Tongue (tissue), 2 donors: Measurements from ENCODE around the gene NPM1. TPM values are rescaled to one million over a fixed set of nuclear protein-coding genes. Genes with fewer than 3 reads are reported as not detected.
"Not testable (repeated sequence)": the region's sequence is repeated elsewhere in the genome, so short reads cannot be mapped to it uniquely, and the experiment has no call there.

Experiments used
- DNase-seq: peaks from one replicate; pipeline ENCODE4 v3.0.0-alpha.2; 2015
- total RNA-seq: library from RNA; depleted of rRNA; stranded (reverse); fragments of >200 nt; gene quantifications from one replicate; pipeline ENCODE4 v1.2.3, GENCODE V29; 2014

NPM1 gene, protein sequence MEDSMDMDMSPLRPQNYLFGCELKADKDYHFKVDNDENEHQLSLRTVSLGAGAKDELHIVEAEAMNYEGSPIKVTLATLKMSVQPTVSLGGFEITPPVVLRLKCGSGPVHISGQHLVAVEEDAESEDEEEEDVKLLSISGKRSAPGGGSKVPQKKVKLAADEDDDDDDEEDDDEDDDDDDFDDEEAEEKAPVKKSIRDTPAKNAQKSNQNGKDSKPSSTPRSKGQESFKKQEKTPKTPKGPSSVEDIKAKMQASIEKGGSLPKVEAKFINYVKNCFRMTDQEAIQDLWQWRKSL
- 770 TPM for total RNA-seq

DNA sequence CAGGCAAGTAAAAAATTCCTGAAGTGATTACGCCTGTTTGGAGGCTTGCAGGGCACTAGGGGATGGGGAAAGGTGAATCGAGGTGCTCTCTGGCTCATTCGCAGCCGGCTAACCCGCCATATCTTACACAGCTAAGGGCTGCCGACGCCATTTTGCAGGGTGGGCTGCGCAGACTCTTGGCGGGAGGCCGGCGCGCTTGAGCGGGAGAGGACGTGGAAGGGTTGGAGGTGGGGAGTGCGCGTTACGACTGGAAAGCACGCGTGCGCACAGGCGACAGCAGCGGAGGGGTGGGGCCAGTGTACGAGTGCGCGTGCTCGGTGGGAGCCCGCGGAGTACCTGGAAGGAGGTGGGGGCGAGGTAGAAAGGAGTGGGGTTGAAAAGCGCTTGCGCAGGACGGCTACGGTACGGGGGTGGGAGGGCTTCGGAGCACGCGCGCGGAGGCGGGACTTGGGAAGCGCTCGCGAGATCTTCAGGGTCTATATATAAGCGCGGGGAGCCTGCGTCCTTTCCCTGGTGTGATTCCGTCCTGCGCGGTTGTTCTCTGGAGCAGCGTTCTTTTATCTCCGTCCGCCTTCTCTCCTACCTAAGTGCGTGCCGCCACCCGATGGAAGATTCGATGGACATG, at the start of gene NPM1:
Gene NPM1 (plus strand): TSS at position 505 of the 625 bp plus-strand sequence. CDS start 100 bp downstream, at position 605.
- peak; percentile 100 for DNase-seq

DNA sequence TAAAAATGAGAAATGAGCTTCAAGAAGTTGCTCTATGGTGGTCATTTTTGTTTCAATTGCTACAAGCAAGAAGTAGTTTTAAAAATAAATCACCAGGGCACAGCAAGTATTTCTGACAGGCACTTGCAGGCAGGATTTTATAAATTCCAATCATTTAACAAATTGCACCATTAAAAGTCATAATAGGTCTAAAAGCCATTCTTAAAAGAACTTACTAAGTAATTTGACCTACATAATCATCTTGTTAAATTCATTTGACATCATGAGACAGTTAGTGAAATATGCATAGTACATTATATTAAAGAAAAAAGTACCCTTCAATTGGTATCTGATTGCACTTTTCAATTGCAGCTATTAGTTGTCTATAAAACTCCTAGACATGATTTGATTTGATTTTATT, 47.6 kb upstream of the NPM1 start:
- no peak for DNase-seq

DNA sequence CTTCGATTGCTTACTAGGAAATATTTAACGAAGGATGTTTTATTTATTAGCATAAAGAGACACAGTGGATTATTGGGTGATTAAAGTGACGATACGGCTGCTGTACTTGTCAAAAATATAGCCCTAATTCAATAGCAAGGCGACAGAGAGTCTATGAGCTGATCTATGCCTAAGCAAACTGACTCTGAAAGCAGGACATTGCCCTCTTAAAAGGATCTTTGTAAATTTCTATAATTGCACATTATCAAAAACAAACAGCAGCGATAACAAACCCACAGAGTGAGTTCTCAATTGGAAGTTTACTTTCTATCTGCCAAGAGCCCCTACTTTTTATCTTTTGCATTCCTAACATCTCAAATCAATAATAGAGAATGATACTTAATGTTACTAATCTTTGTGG, 47.2 kb upstream of the NPM1 start:
- no peak for DNase-seq

DNA sequence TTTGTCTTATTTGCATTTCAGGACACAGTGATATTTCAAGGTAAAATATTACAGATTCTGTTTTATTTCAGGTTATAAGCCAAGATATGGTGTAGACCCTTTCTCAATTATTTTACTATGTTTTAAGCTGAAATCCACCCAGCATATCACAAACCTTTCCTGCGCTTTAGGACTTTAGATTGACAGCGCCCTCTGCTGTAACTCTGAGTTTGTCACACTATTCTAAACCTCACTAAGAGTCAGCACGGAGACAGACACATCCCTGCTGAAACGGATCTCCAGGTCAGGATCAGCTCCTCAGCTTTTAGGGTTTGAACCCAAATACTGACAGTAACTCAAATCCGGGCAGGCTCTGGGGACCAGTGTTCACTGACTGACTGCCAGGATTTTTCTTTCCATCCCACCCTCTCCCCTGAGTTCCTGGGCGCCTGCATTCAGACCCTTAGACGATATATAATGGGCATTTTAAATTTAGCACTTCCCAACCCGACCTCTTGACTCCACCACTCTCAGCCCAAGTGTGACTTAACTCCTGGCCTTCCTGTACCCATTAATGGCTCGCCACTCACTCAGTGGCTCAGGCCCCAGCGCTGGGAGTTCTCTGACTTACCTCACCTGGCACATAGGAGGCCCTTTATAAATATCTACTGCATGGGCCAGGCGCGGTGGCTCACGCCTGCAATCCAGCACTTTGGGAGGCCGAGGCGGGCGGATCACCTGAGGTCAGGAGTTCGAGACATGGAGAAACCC, 45.1 kb upstream of the NPM1 start:
- peak; percentile 74 for DNase-seq

DNA sequence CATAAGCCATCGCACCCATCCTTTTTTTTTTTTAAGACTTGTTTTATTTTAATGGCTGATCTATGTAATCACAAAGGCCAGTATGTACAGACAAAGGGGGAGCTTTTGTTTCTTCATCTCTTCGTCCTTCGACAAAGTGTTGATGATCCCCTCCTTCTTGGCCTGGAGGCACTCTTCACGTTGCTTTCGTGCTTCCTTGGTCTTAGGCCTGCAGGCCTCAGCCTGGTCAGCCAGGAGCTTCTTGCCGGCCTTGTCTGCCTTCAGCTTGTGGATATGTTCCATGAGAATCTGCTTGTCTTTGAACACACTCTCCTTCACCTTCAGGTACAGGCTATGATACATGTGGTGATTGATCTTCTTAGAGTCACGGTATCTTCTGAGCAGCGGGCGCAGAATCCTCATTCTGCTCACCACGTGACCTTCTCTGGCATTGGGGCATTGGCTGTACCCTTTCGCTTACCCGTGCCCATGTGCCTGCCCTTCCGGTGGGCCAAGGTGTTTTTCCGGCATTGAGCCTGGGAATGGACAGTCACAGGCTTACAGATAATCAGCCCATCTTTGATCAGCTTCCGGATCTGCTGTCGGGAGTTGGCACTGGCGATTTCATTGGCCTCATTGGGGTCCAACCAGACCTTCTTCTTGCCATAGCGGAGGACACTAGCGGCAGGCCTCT, 42.6 kb upstream of the NPM1 start:
- DNase-seq: no peak

DNA sequence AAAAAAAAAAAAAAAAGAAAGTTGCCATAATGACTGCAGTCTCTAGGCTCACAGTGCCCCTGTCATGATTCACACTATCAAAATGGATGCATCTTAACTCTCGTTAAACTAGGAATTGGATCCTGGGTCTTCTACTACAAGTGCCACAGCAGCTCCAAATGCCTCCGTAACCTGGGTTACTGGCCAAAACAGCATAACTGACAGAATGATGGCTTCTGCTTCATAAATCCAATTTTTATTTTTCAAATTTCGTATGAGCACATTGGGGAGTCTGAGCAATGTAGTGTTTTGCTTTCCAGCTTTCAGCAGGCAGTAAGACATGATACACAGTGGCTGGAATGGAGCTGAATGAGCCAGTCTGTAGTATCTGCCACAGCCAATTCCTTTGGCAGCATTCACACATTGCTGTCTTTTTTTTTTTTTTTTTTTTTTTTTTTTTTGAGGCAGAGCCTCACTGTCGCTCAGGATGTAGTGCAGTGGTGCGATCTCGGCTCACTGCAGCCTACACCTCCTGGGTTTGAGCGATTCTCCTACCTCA, 36.0 kb upstream of the NPM1 start:
- no peak for DNase-seq

DNA sequence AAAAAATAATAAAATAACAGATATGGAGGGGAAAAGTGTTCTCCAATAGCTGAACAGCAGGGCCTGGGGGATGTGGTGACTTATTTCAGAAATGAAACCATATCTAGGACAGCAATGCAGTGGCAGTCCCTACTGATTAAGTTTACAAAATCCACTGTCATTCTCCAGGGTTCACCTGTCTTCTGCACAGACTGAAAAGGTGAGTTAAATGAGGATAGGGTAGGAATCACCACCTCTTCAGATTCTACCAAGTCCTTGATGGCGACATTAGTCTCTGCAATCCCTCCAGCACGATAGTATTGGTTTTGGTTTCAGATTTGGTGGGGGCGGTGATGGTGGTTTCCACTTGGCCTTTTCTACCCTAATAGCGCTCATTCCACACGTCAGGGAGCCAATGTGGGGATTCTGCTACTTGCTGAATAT, 32.3 kb upstream of the NPM1 start:
- no peak for DNase-seq

DNA sequence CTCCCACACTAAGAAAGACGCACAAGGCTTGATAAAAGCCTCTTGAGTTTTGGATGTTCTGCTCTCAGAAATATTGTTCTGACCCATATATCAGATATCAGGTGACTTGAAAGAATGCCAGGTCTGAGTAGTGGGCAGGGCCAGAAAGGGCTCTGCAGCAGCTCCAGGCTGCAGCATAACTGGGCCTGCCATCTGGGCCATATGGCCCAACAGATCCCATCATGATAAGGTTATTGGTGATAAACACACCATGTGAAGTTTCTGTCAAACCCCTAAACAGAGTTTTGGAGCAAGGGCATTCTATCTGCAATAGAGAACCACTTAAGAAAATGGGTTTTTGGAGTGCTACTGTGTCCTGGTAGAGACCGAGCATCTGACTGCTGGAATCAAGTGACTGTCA, 29.8 kb upstream of the NPM1 start:
- no peak for DNase-seq

DNA sequence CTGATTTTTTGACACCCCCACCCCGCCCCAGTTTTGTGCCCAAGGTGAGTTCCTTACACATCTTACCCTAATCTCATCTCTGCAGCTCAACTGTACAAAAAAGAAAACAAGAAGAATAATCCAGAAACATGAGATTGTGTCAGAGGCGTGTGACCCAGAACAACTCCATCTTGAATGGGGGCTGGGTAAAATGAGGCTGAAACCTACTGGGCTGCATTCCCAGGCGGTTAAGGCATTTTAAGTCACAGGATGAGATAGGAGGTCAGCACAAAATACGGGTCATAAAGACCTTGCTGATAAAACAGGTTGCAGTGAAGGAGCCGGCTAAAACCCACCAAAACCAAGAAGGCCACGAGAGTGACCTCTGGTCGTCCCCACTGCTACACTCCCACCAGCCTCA, 26.5 kb upstream of the NPM1 start:
- DNase-seq: not testable (repeated sequence)

DNA sequence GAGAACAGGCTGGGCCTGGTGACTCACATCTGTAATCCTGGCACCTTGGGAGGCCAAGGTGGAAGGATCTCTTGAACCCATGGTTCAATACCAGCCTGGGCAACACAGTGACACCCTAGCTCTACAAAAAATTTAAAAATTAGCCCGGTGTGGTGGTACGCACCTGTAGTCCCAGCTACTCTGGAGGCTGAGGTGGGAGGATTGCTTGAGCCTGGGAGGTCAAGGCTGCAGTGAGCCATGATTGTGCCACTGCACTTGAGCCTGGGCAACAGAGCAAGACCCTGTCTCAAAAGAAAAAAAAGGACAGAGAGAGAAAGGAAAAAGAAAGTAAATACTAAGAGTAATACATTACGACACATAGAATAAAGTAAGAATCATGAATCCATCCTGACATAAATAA, 24.4 kb upstream of the NPM1 start:
- DNase-seq: not testable (repeated sequence)

DNA sequence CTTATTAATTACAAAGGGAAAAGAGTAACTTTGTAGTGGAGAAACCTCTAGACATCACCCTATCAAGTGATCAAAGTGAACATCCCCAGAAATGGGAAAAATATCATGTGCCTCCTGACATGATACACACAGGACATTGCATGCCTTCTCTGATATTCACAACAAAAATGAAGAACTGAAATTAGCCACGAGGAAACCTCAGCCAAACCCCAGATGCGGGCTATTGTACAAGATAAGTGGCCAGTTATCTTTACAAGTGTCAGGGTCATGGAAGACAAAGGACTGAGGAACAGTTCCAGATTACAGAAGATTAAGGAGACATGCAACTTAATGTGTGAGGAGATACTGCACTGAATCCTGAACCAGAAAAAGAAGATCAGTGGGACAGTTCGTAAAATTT, 23.8 kb upstream of the NPM1 start:
- no peak for DNase-seq

DNA sequence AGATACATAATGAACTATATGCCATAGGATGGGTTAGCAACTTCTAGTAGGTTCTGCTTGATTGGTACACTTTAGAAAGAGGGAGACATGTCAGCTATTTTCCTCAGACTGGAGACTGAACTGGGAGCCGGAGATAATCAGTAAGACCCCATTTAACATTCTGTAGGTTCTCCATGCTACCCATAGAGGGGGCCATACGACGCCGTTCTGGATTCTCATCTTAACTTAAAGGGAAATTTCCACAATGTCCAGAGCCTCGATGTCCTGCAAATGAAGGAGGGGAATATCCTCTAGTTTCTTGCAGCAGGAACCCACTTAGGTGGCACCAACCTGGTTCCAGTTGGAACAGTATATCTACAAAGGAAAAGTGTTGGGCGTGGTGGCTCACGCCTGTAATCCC, 22.3 kb upstream of the NPM1 start:
- no peak for DNase-seq

DNA sequence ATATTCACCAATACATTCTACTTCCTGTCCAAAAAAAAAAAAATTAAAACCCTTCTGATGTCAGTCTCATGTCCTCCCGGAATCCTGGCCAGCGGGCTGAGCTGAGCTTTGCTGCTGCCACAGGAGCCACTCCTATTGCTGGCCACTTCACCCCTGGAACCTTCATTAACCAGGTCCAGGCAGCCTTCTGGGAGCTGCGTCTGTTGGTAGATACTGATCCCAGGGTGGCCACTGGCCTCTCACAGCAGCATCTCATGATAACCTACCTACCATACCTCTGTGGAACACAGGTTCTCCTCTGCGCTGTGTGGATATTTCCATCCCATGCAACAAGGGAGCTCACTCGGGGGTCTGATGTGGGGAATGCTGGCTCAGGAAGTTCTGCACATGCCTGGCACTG, 21.0 kb upstream of the NPM1 start:
- DNase-seq: no peak

DNA sequence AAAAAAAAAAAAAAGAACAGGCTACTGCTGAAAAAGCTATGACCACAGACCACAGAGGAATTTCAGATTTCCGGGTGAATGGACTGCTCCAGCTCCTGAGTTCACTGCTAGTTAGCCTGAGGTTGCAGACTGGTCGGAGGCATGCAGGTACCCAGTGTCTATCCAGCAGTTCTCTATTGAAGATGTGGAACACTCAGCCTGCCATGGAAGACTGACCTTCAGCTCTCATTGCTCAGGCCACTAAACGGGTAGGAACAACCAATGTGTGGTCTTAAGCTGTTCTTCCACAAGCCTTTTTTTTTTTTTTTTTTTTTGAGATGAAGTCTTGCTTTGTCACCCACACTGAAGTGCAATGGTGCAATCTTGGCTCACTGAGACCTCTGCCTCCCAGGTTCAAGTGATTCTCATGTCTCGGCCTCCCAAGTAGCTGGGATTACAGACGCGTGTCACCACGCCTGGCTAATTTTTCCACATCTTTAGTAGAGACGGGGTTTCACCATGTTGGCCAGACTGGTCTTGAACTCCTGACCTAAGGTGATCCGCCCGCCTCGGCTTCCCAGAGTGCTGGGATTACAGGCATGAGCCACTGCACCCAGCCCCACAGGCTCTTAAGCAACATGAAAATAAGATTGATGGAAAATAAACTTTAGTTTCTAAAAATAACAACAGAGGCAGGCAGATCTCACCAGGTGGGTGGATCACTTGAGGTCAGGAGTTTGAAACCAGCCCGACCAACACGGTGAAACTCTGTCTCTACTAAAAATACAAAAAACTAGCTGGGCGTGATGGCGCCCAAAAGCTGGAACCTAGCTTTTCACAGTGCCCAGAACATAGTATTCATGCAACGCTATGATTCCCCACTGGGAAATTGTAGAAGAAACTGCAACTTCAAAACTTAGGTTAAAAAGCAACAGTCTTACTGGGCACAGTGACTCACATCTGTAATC, 20.0 kb upstream of the NPM1 start:
- DNase-seq: no peak

DNA sequence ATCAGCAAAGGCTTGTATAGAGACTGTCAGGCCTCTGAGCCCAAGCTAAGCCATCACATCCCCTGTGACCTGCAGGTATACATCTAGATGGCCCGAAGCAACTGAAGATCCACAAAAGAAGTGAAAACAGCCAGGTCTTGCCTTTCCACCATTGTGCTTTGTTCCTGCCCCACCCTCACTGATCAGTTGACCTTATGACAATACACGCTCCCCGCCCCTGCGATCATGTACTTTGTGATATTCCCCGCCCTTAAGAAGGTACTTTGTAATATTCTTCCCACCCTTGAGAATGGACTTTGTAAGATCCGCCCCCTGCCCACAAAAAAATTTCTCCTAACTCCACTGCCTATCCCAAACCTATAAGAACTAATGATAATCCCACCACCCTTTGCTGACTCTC, 18.6 kb upstream of the NPM1 start:
- no peak for DNase-seq

DNA sequence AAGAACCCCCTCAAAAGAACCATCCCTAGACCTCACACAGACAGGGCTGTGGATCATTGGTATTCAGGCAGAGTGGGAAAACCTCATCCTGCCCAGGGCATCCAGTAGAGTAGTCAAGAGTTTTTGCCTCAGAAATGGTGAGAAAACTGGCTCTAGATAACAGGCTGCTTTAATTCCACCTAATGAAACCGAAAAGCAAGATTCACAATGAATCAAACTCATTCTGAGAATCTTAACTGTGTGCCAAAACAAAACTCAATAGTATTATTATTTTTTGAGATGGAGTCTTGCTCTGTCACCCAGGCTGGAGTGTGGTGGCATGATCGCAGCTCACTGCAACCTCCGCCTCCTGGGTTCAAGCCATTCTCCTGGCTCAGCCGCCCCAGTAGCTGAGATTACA, 17.8 kb upstream of the NPM1 start:
- DNase-seq: no peak

DNA sequence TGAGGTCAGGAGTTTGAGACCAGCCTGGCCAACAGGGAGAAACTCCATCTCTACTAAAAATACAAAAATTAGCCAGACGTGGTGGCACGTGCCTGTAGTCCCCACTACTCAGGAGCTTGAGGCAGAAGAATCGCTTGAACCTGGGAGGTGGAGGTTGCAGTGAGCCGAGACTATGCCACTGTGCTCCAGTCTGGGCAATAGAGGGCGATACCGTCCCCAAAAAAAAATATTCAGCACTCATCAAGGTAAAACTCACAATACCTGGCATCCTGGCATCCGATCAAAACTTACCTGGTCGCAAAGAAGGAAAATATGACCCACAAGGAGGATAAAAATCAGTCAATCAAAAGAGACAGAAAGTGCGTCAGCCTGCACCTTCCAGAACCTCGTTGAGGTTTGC, 16.8 kb upstream of the NPM1 start:
- not testable (repeated sequence) for DNase-seq

DNA sequence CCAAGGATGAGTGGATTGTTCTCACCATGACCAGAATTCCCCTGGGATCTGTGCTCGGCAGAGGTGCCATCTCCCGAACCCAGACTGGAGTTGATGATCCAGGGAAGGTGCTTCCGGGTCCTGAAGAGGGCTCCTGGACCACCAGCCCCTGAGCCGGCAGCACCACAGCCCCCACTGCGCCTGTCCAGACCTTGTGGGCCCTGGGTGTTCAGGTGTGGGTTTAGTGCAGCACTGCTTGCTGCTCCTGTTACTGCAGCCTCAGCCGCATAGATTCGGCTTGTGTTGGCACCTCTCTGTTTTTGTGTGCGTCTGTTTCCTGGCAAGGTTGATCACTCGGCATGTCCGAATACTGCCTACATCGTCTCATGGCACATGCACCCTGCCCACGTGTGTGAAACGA, 16.3 kb upstream of the NPM1 start:
- no peak for DNase-seq

DNA sequence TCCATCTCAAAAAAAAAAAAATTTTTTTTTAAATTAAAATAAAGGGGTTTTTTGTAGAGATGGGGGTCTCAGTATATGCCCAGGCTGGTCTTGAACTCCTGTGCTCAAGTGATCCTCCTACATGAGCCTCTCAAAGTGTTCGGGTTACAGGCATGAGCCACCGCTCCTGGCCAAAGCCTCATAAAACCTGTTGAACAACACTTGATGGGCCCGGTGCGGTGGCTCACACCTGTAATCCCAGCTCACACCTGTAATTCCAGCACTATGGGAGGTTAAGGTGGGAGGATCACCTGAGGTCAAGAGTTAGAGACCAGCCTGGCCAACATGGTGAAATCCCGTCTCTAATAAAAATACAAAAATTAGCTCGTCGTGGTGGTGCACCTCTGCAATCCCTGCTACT, 7.7 kb upstream of the NPM1 start:
- DNase-seq: no peak

DNA sequence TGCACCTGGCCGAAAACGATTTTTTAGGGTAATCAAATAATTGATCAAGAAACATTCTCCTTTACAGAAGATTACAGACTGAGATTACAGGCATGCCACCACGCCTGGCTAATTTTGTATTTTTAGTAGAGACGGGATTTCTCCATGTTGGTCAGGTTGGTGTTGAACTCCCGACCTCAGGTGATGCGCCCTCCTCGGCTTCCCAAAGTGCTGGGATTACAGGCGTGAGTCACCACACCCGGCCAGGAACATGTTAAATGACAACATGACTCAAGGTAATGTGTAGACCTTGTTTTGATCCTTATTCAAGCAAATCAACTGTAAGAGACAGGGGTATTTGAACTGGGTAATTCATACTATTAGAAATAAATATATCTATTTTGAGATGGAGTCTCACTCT, 3.2 kb upstream of the NPM1 start:
- DNase-seq: not testable (repeated sequence)

DNA sequence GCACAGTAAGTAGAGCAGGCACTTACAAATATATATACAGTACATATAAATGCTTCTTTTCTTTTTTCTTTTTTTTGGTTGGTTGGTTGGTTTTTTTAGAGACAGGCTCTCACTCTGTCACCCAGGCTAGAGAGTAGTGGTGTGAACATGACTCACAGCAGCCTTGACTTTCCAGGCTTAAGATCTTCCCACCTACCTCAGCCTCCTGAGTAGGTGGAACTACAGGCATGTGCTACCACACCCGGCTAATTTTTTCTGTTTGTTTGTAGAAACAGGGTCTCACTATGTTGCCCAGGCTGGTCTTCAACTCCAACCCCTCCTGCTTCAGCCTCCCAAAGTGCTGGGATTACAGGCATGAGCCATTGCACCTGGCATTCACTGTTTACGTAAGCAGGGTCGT, 2.6 kb upstream of the NPM1 start:
- DNase-seq: not testable (repeated sequence)
